Suppressor macrophage treated with lipopolysaccharide for 4 hours (primary cell): ENCODE data around the gene C16orf78.

ENCODE experiments used
- DNase-seq: peaks from one replicate; pipeline ENCODE4 v3.0.0-alpha.2; 2020

The C16orf78 gene

DNA sequence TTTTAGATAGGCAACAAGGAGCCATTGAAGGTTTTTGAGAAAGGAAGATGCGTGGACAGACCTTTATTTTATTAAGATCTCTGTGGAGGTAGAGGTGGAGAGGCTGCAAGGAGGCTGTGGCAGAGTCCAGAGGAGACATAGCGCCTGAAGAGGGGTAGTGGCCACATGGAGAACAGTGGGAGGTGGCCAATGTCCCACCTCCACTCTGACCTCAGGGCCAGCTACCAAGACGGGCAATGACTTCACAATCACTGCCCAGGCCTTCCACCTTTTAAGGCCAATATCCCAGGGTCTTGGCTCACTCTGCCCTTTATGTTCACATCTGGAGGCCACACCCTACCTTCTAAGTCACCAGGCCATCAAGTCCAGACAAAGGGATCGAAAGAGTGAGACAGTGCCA lies at the start of gene C16orf78:
C16orf78 (plus strand) TSS at position 301 of the 400 bp plus-strand sequence. CDS start 136 bp downstream, outside the sequence.
- no peak for DNase-seq

DNA sequence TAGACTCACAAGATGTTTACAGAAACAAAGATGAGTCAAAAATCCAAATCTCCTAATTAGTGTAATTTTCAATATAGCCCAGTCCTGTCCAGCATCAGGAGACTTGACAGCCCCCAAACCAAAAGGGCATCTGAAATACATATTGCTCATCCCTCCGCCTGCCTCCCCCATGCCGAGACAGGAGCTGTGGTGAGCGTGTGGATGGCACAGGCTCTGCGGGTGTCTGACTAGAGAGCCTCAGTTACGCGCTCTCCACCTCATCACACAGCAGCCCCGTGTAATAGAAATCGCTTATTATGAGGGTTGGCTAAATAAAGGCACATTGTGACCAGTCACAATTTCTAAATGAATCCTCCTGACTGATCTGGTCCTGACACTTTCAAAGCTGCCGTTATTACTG lies 48.9 kb upstream of the C16orf78 start:
- no peak for DNase-seq

- DNase-seq = no peak
Observed at GRCh38 chr16:49327466-49327865, 46.1 kb upstream of the C16orf78 start.

DNA sequence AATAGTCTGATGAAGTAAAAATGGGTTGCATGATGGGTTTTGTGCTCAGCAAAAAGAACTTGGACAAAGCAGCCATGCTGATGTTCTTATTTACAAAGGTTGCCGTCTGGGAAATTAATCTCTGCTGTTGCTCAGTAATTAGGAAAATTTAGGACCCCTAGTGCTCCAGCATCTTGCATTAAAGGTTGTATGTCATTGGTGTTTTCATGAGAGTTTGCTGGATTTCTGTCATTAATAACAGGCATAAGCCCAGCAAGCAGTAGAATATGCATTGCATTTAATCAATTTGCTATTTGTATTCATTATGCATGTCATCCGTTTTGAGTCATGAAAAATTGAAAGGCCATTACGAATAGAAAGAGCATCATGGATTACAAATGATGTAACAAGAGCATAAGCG lies 45.3 kb upstream of the C16orf78 start:
- no peak for DNase-seq

DNA sequence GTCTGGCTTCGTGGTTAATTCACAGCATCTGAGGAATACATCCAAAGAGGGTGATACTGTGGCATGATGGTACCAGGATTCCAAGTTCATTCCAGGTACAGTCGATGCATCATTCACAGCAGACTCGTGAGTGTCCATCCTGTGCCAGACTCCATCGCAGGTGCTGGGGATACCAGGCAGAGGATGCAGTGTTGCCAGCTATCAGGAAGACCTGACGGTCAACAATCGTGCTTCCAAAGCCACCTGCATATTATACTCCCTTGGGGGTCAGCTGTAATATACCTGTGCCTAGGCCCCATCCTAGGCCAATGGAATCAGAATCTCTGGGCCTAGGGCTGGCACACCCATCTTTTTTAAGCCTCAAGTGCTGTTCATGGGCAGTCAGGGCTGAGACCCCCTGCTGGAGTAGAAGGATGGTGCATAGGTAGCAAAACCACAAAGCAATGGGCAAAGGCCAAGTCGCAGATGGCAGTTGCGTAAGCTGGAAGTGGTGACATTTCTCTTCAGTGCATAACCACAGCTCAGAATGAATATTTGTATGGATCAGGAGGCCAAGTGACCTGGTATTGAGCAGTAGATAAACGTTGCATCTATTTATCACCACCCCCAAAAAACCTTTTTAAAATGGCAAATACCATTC lies 42.9 kb upstream of the C16orf78 start:
- DNase-seq = no peak

GRCh38 chr16:49332589-49333258 lies 40.9 kb upstream of the C16orf78 start:
- DNase-seq = no peak

GRCh38 chr16:49333259-49333597 lies 40.4 kb upstream of the C16orf78 start:
- no peak for DNase-seq

GRCh38 chr16:49335828-49336227 lies 37.8 kb upstream of the C16orf78 start:
- DNase-seq = no peak

DNA sequence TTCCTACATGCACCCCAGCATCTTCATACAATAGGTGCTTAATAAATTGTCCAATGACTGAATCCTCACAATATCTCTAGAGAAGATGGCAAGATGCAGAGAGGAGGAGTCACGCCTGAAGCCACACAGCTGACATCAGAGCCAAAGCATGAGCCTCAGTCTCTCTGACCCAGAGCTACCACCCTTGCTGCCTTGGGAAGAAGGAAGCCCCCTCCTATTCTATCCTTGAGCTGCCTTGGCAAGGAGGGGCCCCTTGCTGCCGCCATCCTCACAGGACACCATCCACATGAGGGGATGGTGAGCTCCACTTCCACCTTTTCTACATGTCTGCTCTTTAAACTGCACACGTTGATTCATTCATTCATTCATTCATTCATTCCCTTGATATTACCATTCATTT lies 37.0 kb upstream of the C16orf78 start:
- DNase-seq = no peak

DNA sequence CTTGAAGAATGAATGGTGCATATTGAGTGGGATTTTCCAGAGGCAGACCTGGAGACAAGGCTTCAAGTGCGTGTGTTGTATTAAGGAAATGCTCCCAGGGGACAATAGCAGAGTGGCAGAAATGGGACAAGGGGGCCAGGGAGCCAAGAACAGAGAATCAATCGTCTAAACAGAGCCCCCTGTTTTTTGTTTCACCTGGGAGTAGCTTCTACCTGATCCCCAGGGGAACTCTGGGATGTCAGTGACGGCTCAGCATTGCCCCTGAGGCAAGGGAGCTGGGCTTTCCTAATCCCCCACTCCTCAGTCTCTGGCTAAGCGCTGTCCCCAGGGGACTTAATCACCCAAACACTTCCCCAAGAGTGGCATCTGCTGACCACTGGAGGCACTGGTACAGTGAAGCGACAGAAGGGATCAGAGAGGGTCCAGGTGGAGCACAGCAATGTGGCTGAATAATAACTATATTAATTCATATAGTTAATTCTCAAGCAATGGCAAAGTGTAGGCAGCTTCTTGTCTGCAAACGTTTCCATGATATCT lies 35.7 kb upstream of the C16orf78 start:
- DNase-seq = no peak

DNA sequence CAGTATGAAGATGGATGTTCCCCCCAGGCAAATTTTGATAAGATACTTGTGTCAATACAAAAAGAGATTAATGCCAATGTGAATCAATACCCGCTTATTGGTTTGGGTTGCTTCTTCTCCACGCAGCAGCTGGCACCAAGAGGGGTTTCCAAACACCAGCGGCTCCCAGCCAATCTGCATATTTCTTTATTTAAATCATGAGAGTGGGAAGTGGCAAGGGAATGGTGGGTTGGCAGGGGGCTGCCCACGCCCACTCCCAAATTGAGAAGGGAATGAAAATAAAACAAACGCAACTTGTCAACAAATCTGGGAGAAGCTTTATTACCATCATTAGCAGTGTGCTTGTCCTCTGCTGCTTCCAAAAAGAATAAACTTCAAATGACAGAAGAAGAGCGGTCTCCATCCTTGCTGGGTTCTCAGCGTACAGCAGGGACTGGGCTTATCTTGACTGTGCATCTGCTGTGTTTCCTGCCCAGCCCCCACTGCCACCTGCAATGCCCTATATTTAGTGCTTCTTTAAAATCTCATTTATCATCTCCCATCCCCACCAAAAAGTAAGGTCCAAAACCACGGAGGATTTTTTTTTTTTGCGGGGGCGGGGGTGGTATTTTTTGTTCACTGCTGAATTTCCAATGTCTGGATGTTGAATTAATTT lies 34.9 kb upstream of the C16orf78 start:
- DNase-seq = no peak

- no peak for DNase-seq
Observed at GRCh38 chr16:49340466-49340865, 33.1 kb upstream of the C16orf78 start.

- DNase-seq = no peak
Observed at GRCh38 chr16:49341706-49342105, 31.9 kb upstream of the C16orf78 start.

DNA sequence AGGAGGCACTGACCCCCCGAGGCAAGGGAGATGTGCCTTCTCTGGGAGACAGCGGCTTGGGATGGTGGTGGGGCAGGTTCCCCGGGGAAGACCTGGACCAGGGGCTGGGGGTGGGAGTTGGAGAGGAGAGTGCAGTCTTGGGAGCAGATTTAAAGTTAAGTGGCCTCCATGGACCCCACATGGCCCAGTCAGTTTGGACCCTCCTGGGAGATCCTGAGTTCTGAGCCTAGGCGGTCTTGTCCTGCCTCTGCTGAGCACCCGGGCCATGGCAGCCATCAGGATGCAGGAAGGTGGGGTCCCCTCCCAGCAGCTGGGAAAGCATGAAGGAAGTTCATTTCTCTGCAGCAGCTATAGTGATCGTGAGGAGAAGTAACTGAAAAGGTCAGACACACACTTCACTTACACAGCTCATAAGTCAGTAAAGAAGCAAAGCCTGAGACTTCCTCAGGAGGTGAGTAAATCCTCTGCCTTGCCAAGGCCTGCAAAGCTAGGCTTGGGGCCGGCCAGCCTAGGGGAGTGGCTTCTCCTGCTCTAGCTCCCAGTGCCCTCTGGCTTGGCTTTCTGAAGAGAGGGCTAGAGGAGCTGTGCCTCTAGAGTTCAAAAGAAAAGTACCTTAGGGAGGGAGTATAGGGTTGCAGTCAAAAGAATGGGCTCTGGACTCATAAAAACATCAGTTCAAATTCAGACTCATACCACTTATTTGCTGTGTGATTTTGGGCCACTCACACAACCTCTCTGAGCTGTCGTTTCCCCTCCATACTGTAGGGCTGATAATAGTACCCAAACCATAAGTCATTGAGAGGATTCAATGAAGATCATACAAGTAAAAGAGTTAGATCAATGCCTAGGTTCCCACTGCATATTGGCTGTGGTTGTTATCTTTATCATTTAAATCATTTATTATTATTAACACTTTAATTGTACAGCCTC lies 31.0 kb upstream of the C16orf78 start:
- DNase-seq = no peak

GRCh38 chr16:49343291-49343690 lies 30.3 kb upstream of the C16orf78 start:
- no peak for DNase-seq

DNA sequence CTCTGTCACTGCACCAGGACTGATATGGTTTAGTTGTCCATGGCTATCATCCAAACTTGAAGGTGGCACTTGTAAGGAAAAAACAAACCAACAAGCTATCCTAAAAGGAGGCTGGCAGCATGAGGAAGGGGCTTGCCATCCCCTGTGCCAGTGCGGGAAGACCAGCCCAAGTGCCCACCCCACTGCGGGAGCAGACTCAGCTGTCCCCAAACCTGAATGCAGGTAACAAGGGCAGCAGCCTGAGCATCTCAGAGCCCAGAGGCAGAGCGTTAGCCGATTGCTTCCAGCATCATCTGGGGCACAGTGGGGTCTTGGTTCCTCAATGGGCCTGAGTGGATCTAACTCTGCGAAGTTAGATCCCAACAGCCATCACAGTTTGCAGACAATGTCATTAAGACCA lies 29.2 kb upstream of the C16orf78 start:
- DNase-seq = no peak

- DNase-seq = no peak
Observed at GRCh38 chr16:49345829-49346228, 27.8 kb upstream of the C16orf78 start.

- no peak for DNase-seq
Observed at GRCh38 chr16:49346459-49346858, 27.1 kb upstream of the C16orf78 start.

- DNase-seq = no peak
Observed at GRCh38 chr16:49347476-49347875, 26.1 kb upstream of the C16orf78 start.

DNA sequence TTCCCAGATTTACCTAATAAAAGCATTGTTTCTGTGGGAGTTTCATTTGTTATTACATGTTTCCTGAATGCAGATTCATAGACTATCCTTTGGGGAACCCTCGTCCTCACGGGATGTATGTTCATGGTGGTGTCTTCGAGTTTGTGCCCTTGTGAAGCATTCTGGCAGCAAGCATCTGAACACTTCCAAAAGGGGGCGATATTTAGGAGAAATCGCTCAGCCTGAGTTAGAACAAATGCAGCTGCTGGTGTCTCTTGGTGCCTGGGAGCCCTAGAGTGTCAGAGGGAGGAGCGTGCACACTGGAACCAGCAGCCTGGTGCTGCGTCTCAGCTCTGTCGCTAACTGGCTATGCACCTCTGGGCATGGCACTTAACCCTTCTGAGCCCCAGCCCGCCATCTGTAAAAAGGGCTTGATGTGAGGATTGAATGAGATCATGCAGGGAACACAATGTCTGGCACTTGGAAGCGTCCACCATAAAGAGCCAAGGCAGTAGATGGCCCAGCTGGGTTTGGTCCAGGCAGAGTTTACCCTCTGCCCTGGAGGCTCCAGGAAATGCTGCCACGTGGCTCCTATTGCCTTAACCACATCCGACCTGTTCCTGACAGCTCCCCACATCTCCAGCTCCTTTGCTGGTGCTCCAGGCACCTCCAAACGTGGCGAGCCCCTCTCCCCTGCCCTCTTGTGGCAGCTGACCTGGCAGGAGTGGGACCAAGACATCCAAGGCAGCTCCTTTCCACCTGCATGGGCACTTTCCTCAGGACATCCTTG lies 25.0 kb upstream of the C16orf78 start:
- no peak for DNase-seq

DNA sequence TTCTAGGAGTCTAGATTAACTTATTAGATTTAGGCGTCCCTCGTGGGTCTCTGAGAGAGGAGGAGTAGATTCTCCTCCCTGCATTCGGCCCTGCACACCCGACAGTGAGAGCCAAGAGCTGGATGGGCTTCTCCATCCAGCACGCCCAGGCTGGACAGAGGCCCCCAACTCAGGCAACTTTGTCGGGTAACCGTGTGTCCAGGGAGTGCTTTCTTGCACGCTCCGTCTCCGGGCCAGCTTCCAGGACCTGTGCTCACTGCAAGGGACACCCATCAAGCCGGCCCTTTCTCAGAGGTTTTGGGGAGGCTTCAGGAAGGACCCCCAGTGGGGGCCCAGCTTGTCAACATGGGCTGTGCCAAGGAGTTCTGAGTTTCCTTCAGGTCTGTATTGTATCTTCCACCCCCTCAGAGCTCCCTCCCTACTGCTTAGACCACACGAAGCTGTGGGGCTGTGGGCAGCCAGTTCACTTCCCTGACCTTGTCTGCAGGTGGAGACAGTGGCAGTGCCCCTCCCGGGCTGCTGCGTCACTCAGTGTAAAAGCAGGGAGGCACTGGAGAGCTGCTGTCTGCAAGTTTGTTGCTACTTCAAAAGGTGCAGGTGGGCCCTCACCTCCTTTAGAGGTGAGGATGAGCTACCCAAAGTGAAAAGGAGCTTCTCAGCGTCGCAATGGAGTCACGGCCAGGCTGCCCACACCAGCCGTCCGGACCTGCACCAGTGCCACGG lies 24.0 kb upstream of the C16orf78 start:
- no peak for DNase-seq
